BE2C (cell line): Measurements from ENCODE around the gene STUB1.

Experiments used
- DNase-seq: peaks from one replicate; pipeline ENCODE4 v3.0.0-alpha.2; 2020
- H3K27me3 ChIP-seq: fragments of 250-450 bp; sonication (Bioruptor Pico); 2 replicates; pipeline ENCODE4 v1.5.1; 2020; ENCODE audit warnings: mild to moderate bottlenecking
- H3K36me3 ChIP-seq: fragments of 250-450 bp; sonication (Bioruptor Pico); 2 replicates; pipeline ENCODE4 v1.5.1; 2020; ENCODE audit warnings: mild to moderate bottlenecking
- H3K4me1 ChIP-seq: fragments of 250-450 bp; sonication (Bioruptor Pico); 2 replicates; pipeline ENCODE4 v1.5.1; 2020
- H3K4me3 ChIP-seq: 2 replicates; pipeline ENCODE4 v1.5.1; 2011; ENCODE audit warnings: low read depth, low read length
- H3K9me3 ChIP-seq: fragments of 250-450 bp; sonication (Bioruptor Pico); 2 replicates; pipeline ENCODE4 v1.5.1; 2020
- CTCF ChIP-seq: IDR thresholded peaks from 2 replicates; pipeline ENCODE4 v1.5.1; 2012; ENCODE audit warnings: mild to moderate bottlenecking, low read depth, low read length

STUB1 gene

GRCh38 chr16:725463-726187, 45.4 kb downstream of the STUB1 start:
- no peaks in the 10 kb centered on the region for H3K9me3 ChIP-seq
- H3K4me3 ChIP-seq: no peak overlapping the region
- peaks cover 34% of the 10 kb centered on the region for H3K36me3 ChIP-seq
- peaks cover 12% of the 10 kb centered on the region for H3K4me1 ChIP-seq
- H3K27me3 ChIP-seq: no peaks in the 10 kb centered on the region
- DNase-seq: no peak
- TF ChIP-seq CTCF: no peak

- TF ChIP-seq CTCF: no peak
- Histone ChIP-seq H3K4me1 (peaks cover 12% of the 10 kb centered on the region), H3K9me3 (no peaks in the 10 kb centered on the region), H3K36me3 (peaks cover 39% of the 10 kb centered on the region), H3K4me3 (no peak overlapping the region), H3K27me3 (no peaks in the 10 kb centered on the region)
- no peak for DNase-seq
Measured at GRCh38 chr16:726188-726437, 45.9 kb downstream of the STUB1 start.

- peaks cover 41% of the 10 kb centered on the region for H3K36me3 ChIP-seq
- H3K9me3 ChIP-seq: no peaks in the 10 kb centered on the region
- no peaks in the 10 kb centered on the region for H3K27me3 ChIP-seq
- no peak for TF ChIP-seq CTCF
- peak; percentile 88 for DNase-seq
- peaks cover 11% of the 10 kb centered on the region for H3K4me1 ChIP-seq
- H3K4me3 ChIP-seq: peak within 1 kb of the TSS; percentile 83
Measured at GRCh38 chr16:726438-727290, 46.5 kb downstream of the STUB1 start, which contains the start of the genes CCDC78 and HAGHL. TSS of gene CCDC78 (minus strand) at chr16:726443. CDS start at chr16:726367, 76 bp downstream. TSS of gene HAGHL (plus strand) at chr16:727106. CDS start at chr16:727510, 404 bp downstream.

GRCh38 chr16:727291-727977, 47.2 kb downstream of the STUB1 start:
- Histone ChIP-seq H3K9me3 (no peaks in the 10 kb centered on the region), H3K4me3 (peak overlapping the region; percentile 83), H3K36me3 (peaks cover 41% of the 10 kb centered on the region), H3K4me1 (peaks cover 7% of the 10 kb centered on the region), H3K27me3 (no peaks in the 10 kb centered on the region)
- TF ChIP-seq CTCF: no peak
- DNase-seq: peak; percentile 37

- peaks cover 7% of the 10 kb centered on the region for H3K4me1 ChIP-seq
- no peaks in the 10 kb centered on the region for H3K9me3 ChIP-seq
- H3K36me3 ChIP-seq: peaks cover 38% of the 10 kb centered on the region
- no peak for TF ChIP-seq CTCF
- peak; percentile 96 for DNase-seq
- peak overlapping the region; percentile 83 for H3K4me3 ChIP-seq
- no peaks in the 10 kb centered on the region for H3K27me3 ChIP-seq
Measured at GRCh38 chr16:728131-728889, 48.1 kb downstream of the STUB1 start.
